Epithelial cell of esophagus (primary cell): ENCODE results near the gene CFAP54.
A peak's percentile ranks its signal among the peaks of the same experiment; 100 is the strongest.

Source experiments
- DNase-seq: peaks from one replicate; pipeline ENCODE4 v3.0.0; 2010; ENCODE audit warnings: low read depth
- H3K4me3 ChIP-seq: 2 replicates; pipeline ENCODE4 v1.5.1; 2011; ENCODE audit warnings: mild to moderate bottlenecking, low read length, control low read depth
- TF ChIP-seq, protein P1 (sequence below): IDR thresholded peaks from 2 replicates; pipeline ENCODE4 v1.5.1; 2011; ENCODE audit warnings: low read depth, mild to moderate bottlenecking, low read length, control low read depth, inconsistent platforms; ENCODE audit not compliant: insufficient read depth; ENCODE audit errors: missing control alignments

The CFAP54 gene

DNA sequence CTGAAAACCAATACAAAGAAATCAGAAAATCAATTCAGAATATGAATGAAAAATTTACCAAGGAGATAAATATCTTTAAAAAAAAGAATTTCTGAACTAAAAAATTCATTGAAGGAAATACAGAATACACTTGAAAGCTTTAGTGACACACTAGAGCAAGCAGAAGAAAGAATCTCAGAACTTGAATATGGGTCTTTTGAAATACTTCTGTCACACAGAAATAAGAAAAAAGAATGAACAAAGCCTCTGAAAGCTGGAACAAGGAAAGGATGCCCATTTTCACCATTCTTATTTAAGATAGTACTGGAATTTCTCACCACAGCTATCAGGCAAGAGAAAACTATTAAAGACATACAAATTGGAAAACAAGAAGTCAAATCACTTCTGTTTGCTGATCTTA lies 314.6 kb downstream of the CFAP54 start:
- TF ChIP-seq, protein P1, sequence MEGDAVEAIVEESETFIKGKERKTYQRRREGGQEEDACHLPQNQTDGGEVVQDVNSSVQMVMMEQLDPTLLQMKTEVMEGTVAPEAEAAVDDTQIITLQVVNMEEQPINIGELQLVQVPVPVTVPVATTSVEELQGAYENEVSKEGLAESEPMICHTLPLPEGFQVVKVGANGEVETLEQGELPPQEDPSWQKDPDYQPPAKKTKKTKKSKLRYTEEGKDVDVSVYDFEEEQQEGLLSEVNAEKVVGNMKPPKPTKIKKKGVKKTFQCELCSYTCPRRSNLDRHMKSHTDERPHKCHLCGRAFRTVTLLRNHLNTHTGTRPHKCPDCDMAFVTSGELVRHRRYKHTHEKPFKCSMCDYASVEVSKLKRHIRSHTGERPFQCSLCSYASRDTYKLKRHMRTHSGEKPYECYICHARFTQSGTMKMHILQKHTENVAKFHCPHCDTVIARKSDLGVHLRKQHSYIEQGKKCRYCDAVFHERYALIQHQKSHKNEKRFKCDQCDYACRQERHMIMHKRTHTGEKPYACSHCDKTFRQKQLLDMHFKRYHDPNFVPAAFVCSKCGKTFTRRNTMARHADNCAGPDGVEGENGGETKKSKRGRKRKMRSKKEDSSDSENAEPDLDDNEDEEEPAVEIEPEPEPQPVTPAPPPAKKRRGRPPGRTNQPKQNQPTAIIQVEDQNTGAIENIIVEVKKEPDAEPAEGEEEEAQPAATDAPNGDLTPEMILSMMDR = no peak
- no peak overlapping the region for H3K4me3 ChIP-seq
- DNase-seq = no peak

DNA sequence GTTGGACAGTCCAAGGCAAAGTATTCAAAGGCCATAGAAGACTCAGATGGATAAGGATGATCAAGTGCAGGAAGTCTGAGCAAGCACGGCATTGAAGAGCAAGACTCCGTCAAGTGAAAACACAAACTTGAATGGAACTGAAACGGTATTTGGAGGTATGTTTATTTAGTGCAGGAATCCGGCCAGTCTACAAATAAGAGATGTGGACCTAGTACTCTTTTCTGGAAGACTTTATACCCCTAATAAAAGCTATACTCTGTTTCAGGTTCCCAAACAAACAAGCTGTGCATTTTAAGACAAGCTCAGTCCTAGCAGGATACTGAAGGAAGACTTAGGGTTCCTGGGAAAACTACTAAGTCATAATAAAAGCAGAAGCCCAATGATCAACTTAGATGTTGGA lies 316.9 kb downstream of the CFAP54 start:
- DNase-seq = no peak
- TF ChIP-seq, protein P1 = no peak
- H3K4me3 ChIP-seq = no peak overlapping the region

DNA sequence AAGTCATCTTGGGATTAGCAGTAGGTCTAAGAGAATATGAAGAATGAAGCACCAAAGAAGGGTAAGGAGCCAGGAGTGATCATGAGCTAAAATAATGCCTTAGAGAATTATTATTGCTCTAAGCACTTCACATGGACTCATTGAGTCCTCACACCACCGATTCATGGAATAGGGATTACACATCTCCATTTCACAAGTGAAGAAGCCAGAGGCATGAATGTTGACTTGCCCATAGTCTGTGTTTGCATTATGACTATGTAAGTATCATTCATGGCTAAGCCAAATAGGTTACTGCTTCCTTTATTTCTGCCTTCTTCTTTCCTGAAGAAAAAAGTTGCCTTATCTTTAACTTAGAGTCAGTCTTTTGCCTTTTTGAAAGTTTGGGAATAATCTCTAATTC lies 318.4 kb downstream of the CFAP54 start:
- no peak overlapping the region for H3K4me3 ChIP-seq
- DNase-seq = peak; percentile 79
- TF ChIP-seq, protein P1 = no peak

DNA sequence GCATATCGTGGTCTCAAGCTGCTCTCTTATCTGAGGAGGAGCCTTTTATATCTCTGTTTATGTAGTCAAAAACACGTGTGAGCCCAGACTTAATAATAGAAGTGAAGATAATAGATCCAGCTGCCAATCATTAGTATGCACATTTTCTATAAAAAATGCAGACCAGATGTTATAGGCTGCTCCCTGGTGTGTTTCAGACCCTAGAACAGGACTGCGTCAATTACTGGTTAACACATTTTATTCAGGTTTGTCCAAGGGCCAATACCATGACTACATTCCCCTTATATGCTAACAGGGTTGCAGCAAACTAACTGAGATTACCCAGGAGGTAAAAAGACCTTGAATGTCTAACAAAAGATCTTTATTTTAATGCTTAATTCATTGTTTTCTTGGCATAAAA lies 319.2 kb downstream of the CFAP54 start:
- DNase-seq = no peak
- no peak overlapping the region for H3K4me3 ChIP-seq
- TF ChIP-seq, protein P1 = no peak

DNA sequence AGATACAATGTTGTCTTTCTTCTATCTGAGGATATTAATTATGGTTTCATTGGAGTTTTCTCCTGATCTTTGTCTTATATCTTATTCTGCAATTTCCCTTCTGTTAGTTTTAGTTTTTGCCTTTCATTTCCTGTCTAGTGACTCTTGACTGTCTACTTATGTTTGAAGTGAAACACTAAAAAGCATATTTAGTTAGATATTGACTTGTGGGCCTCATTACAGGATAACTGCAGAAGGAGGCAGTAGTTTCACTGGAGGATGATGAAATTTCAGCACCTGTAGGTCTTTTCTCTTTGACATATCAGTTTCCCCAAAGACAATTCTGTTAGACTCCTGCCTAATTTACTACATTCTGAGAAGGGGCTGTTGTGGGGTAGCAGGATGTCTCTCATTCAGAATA lies 320.1 kb downstream of the CFAP54 start:
- TF ChIP-seq, protein P1 = no peak

DNA sequence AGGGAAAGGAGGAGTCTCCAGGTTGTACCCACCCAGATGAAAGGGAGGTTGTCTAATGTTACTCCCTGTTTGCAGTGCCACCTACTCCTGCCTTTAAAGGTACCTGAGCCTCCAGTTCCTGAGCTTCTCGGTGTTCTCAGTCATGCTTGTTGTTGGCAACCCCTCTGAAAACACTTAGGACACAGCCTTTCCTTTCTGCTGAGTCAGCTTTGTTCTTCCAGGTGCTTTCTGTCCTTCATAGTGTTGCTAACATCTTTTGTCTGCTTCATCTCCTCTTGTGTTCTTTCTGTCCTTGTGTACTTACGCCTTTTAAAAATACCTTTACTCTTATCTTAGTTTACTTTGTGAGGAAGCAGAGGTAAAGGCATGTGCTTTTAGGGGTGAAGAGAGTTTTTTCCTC lies 320.7 kb downstream of the CFAP54 start:
- TF ChIP-seq, protein P1 = no peak
- peak; percentile 68 for DNase-seq
- no peak overlapping the region for H3K4me3 ChIP-seq

More for the DNA sequence above, 320.1 kb downstream of the CFAP54 start:
- H3K4me3 ChIP-seq = no peak overlapping the region
- no peak for DNase-seq

DNA sequence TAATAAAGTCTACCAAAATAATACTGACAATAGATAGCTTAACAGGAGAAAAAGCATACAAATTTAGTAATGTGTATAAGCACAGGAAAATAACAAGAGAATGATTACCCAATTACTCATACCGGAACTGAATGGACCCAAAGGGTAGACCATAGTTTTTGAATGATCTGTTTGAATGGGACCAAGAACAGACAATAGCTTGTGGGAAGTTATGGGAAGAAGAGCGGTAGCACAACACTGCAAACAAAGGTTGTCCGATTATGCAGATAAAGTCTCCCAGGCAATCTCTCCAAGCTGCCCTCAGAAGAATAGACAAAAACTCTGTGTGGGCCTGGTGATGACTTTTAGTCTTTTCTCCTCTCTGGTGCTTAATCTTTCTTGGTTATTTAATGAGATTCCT lies 321.1 kb downstream of the CFAP54 start:
- TF ChIP-seq, protein P1 = no peak
- H3K4me3 ChIP-seq = no peak overlapping the region
- DNase-seq = peak; percentile 65
